ENCODE data around the gene EWSR1.

Gene EWSR1

DNA sequence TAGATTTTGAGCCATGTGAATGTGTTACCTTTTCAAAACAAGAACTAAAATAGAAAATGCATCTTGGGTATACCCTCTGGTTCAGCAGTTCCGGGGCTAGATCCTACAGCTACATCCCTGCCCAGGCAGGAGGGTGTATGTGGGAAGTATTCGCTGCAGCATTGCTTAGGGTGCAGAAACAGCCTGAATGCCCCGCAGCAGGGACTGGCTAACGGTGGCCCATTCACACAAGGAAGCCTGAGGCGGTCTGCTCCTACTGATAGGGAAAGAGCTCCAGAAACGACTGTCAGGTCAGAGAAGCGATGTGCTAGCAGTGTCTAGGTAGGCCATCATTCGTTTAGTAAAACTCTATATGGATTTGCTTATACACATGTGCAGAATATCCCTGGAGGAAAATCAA is 57.3 kb downstream of the EWSR1 start:
- DNase-seq = no peak

DNA sequence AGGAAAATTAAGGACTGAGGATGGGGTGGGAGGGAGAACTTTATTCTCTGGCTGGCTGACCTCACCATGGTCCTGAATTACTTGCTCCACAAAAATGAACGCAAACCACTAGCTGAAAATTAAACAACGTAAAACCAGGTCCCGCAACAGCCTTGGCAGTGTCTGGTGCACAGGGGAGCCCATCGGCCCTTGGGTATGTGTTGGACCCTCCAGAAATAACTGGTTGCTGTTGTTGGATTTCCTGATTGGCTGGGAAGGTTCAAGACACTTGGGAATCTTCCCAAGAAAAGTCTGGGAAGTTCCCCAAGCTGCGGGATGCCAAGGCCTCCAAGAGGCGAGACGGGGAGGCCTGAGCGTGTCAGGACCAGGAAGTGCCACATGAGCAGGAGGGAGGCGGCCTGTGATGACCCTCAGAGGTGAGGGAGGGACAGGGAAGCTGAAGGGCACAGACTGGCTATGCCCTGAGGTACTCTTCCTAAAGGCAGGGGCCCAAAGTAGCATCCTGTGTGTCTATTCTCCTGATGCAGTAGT is 57.8 kb downstream of the EWSR1 start:
- DNase-seq = no peak

DNA sequence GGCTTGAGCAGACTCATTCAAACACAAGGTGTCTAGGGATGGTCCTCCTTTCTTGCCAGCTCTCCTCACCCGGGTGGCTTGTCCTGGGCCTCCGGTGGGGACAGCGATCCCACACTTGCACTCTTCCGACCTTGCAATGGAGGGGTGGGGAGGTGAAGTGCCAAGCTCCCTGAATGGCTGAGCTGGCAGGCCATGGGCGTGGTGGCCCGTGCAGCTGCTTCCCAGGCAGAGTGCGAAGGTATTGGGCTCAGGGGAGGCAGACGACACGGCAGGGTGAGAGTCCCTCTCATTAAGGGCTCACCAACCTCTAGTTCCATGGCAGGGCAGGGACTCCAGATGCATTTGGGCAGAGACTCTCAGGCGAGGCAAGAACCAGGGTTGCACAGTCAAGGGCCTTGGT is 58.4 kb downstream of the EWSR1 start:
- DNase-seq = no peak

DNA sequence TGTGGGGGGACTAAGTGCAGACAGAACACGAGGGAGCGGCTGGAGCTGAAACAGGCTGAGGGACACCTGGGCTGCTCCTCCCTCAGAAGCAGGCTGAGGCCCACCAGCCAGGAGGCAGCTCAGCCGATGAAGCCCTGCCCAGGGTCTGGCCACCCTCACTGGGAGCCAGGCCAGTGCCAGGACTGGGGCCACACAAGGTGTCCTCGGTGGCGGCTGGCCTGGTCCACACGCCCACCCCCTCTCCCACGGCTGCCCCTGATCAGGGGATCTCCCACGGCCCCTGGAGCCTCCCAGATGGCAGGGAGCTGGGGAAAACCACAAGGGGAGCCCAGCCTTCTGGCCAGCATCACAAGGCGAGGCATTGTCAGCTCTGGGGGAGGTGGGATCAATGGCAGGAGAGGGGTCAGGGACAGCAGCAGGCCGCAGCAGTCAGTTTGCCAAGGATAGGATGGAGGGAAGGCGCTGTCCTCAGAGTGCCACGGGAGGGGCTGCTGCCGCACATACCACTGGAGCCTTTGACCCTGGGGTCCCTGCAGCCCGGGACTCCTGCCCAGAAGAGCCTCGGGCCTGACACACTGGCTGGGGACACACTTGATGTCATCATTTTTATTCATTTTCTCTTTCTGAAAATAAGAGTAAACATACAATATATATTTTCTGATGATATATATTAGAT is 59.2 kb downstream of the EWSR1 start:
- DNase-seq = no peak

DNA sequence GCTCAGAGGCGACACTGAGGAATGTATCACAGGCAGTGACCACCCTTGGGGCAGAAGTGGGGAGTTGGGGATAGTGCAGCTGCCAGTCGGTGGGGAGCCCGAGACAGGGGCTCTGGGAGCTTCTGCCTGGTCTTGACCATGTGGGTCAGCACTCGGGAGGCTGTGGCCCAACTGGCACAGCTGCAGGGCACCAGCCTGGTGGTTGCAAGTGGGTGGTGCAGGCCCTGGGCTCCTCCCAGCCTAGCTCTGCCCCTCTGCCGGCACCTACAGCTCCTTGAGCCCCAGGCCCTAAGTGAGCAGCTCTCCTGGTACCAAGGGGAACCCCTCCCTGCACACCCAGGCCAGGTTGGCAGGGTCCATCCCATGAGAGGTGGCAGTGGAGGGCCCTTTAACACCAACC is 60.0 kb downstream of the EWSR1 start:
- no peak for DNase-seq

DNA sequence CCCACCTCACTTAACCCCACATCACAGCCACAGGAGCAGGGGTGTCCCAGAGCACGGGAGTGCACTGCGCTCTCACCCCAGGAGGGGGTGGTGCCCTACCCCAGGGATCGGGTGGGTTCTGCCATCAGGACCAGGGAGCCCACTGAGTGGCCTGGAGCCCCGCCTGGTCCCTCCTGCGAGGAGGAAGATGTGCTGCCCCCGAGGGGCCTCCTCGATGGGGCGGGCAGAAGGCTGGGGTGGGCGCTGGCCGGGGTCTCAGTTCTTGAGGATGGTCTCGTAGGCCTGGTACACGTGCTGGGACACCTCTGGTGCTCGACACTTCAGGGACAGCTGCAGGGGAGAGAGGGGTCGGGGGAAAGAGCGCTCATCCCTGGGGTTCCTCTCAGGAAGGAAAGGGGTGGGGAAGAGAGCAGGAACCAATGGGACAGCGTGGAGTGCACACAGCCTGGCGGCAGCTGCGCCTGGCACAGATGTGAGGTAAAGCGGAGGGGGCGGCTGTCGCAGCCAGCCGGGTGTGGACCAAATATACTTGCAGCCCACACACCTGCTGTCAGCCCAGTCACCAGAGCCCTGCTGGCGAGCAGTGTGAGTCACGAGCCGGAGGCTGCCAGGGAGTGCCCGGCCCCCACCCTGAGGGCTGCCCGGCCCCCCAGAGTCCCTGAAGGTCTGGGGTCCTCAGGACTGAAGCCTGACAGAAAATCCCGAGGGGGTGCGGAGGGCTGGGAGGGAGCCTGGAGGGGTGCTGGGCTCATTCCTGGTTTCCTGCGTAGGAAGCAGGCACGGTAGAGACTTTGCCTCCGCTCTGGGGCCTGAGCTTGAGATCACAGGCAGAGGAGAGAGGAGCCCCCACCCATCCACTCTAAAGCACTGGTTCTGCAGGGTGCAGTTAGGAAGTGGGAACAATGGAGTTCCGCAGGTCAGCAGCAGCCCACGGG is 60.8 kb downstream of the EWSR1 start:
- DNase-seq = no peak

DNA sequence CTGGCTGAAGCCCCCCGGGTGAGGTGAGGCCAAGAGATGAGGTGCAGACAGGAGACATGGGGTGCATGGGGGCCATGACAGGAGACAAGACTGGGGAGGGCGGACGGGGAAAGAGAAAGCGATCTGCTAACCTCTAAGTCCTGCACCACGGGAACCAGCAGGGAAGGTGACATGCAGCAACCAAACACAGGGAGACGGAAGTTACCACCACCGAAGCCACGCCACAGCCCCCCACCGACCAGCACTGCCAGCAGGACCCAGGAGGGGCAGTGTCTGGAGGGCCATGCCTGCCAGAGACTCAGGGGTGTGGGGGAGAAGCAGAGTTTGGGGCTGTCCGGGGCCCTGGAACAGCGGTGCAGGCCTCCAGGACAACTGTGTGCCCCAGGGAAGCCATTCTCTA is 61.5 kb downstream of the EWSR1 start:
- no peak for DNase-seq

DNA sequence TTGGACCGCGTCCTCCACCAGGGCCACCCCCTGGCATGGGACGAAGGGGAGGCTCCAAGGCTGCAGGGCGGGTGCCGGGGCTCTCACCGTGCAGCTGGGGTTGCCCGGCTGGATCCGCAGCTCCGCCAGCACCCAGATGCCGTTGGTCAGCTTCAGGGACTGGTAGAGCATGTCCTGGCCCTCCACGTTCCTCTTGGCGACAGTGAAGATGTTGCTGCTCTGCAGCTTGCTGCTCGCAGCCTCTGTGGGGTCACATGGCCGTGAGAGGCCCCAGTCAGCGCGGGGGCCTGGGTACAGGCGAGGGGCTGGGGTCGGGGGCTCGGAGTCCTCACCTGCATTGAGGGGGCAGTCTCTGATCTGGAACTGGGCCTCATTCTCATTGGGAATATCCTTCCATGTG is 62.2 kb downstream of the EWSR1 start:
- no peak for DNase-seq

DNA sequence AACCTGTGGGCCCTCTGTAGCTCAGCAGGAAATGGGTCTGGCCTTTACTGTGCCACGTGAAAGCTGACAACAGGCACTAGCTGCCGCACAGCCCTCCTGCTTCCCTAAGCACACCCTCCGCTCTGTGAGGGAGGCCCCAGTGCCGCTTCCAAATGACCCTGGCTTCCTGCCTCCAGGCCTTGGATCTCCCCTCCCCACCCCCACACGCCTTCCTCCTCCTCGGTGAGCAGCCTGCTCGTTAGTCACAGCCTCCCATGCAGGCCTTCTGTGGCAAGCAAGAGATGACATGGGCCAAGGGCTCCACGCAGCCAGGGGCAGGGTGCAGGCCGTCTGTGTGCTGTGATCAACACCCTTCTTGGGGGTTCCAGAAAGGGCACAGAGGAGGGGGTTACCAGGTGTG is 62.7 kb downstream of the EWSR1 start:
- DNase-seq = no peak

DNA sequence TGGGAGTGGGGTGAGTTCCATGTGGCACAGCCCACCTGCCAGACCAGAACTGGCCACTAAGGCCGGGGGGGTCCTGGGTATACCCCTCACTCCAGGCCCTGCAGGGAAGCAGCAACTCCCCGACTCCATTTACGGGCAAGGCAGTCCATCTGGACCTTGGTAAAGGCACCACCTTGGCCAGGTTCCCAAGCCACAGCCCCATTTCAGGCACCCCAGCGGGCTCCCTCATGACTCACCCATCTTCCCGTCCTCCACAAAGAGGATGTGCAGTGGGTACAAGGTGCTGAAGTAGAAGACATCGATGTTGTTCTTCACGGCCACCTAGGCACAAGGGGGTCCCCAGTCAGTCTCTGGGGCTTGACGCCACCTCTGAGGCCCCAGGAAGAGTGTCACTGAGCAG is 63.1 kb downstream of the EWSR1 start:
- no peak for DNase-seq

DNA sequence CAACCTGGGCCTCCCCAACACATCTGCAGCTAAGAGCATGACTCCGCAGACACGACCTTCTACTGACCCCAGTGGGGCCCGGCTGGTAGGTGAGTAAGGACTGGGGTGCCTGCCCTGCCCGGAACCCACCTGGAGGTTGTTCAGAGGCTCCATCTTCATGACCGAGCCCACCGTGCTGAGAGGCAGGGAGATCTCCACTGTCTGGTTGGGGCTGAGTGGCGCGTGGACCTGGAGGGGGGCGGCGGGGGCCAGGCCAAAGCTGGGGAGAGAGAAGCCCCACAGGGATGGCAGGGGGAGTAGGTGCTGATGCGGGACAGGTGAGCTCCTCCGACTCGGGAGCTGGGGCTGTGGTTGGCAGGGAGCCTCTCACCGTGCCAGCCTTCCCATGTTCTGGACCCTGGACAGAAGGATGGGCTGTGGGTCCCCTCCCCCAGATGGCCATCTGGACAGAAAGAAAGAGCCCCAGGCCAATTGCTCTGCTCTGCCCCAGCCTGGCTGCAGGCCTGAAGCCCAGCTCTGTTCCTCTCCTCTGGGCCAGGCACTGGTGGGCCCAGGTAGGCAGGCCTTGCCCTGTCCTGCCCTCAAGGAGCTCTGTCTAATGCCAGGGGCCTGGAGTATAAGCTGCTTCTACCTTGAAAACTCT is 63.7 kb downstream of the EWSR1 start:
- no peak for DNase-seq

DNA sequence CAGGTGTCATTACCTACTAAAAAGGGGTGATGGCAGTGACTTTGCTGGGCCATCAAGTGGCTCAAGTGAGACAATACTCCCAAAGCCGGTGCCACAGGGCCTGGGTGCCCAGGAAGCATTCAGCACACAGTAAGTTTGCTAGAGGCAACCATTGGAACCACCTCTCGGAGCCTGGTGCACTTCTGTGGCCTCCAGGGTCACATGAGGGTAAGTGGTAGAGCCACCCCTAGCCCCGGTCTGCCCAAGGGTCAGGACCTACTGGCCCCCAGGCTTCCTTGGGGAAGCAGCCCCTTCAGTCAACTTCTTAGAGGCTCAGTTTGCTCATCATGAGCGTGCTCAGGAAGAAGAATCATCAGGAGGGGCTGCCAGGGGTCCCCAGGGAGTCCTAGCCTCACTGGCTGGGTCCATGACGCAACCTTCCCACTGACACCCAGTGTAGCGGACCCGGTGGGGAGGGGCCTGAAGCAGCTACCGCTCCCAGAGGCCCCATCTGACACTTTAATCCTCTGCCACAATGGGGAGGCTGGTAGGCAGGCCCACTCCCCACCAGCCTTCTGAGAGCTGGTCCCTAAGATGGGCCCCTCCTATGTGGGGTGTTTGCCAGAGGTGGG is 64.9 kb downstream of the EWSR1 start:
- DNase-seq = no peak

DNA sequence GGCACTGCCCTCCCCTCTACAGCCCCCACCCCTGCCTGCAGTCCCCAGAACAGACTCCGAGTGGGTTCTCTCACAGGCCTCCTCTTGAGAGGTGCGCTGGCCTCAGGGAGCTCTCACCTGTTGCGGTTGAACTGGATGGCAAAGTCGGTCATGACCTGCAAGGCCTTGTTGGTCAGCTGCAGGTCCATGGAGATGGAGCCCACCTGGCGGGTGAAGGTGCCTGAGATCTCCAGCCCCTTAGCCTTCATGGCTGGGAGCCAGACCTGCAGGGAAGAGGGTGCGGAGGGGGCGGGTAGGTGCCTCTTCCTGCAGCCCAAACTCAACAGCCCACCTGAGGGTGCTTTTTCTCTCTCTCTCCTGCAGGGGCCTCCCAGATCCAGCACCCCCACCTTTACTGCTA is 66.1 kb downstream of the EWSR1 start:
- no peak for DNase-seq

DNA sequence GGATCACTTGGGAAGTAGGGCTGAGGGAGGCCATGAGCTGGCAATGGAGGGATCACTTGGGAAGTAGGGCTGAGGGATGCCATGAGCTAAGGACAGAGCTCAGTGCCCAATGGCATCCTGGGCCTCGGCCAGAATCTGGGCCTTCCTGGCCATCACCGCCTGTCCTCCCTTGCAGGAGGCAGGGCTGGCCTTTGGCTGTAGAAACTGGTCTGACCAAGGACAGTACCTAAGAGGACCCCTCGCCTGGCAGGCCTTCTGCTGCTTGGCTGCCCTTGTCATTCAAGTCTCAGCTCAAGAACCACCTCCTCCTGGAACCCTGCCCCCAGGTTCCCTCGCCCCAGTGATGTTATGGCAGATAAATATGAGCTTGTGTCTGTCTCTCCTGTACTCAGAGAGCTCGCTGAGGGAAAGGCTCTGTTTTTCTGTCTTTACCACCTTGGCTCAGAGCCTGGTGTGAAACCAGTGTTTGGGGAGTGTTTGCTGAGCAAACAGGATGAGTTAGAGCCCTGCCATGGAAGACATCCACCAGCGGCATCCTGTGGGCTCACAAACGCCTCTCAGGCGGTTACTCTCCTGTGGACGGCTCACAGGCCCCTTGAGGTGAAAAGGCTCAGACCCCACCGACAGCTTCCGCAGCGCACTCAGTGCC is 66.8 kb downstream of the EWSR1 start:
- no peak for DNase-seq

DNA sequence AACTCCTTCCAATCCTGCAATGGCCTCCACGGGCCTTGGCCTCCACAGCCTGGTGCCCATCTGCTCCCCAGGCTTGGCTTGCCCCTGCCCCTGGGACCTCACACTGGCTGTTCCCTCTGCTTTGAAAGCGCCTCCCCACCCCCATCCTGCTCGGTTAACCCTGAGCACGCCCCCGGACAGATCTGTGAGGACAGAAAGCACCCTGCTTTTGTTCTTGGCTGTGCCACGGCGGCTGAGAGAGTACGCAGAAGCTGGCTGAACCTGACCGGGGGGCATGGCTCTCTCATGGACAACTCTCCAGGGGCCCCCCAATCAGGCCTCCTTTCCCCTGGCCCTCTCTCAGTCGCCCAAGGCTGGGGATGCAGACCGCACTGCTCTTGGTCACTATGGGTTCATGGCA is 67.6 kb downstream of the EWSR1 start:
- no peak for DNase-seq

DNA sequence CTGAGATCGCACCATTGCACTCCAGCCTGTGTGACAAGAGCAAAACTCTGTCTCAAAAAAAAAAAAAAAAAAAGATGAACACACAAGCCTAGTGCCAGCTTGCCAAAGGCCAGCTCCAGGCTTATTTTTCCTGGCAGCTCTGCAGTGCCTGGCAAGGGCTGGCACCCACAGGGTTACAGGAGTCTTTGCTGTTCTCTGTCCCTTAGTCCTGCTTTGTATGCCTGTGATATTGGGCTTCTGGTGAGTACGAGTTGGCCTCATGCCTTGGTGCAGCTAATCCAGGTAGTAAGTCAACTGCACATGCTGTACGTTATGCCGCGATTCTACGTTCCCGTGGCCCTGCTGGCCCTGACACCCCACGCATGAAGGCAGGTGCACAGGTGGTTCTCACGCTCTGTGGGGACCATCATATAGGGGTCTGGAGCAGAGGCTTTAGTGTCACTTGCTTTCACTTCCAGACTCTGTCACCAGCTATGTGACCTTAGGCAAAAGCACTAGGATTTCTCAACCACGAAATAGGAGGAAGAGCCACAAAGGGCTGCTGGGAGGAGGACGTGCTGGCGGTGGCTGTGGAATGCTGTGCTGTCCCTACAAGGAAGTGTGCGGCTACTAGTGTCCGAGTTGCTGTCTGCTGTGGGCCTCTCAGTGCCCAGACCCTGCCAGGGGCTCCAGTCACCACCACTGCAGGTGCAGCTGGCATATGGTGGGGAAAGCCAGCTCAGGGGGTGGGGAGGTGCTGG is 68.9 kb downstream of the EWSR1 start:
- no peak for DNase-seq

DNA sequence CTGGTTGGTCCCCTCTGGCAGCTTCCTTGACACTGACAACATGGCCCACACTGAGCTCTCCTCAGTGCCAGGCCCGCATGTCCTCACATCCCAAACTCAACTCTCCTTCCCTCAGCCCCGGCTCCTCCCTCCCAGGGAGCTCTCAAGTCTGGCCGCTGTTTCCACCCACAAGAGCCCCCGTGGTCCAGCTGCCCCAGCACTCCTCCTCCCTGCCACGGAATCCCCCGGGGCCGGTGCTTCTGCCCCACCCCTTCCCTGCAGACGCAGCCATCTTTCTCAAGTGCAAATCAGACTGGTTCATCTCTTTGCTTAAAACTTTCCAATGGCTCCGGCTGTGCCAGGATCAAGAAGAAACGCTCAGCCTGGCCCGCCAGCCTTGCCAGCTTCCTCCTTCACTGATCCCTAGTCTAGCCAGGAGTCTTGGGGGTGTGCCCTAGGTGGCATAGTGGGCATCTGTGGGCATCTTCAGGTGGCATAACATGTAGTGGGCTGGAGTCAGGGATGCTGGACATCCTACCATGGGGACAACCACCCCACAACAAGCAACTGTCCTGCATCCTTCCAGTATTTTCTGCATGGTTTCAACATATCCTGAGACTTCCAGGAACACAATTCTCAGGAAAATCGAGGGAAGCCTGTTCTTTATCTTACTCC is 69.7 kb downstream of the EWSR1 start:
- DNase-seq = no peak

DNA sequence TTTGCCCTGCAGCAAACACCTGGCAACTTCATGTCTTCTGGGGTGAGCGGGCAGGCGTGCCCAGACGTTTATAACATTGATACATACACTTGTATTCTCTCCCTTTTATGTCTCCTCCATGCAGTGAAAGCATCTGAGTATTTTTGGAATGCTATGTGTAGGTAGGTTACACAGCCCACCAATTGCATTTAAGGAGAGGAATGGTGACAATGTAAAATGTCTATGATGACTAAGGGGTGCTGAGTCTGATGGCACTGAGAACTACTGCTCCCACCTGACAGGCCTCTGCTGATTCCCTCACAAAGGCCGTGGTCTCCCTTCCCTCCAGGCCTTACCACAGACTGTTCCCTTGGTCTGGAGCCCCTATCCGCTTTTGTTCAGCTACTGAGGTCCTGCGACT is 70.3 kb downstream of the EWSR1 start:
- DNase-seq = no peak

DNA sequence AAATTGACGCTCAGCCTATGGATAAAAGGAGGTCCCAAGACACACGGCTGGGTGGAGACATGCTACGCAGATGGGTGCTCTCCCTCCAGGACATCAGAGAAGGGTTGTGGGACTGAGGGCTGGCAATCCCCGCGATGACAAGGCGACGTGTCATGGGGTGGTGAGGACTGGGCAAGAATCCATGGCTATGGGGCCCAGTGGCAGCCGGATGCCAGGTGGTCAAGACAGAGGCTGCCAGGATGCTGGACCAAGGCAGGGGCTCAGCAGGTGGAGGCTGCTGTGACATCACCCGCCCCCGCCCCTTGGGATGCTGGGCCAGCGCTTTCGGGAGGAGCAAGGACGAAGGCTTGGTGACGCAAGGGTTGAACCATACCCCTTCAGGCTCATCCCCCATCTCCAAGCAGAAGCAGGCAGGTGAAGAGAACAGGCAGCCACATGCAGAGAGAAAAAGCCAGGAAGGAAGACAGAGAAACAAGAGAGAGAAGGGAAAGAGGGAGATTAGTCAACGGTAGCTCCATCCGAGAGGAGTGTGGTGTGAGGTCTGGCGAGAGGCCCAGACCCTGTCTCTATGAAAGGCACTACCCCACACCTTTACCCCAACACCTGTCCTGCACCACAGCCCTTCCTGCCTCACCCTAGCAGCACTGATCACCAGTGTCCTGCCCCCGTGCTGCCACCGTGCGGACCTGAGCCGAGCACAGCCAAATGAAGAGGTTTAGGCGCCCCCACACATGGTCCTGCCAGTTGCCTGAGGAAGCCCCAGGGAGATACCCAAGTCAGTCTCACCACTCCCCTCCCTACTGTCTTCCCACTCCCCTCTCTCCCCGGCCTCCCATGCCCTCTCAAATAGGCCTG is 71.5 kb downstream of the EWSR1 start:
- no peak for DNase-seq

DNA sequence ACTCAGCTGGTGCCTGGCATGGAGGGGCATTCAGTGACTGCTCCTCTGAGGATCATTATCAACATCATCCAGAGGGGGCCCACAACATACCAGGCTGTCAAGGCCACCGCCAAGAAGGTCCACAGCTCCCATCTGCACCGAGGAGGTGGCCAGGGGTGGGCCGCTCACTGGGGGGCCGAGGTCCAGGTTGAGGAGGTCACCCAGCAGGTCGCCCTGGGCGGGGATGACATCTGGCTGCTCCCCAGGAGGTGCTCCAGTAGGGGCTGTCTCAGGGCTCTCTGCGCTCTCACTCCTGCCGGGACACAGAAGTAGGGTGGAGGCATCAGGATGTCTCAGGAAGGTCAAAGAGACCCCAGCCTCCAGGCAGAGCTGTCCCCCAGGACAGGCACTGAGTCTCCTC is 72.5 kb downstream of the EWSR1 start:
- no peak for DNase-seq
